GM18861 (cell line): ENCODE measurements around the gene ATXN3.

ENCODE experiments used
- ATAC-seq: cut with Tn5 transposase; IDR thresholded peaks from one replicate; pipeline ENCODE4 v1.9.1; 2021; ENCODE audit not compliant: unreplicated experiment

The ATXN3 gene

GRCh38 chr14:92106143-92106926 is at the start of gene ATXN3:
TSS of gene ATXN3 (minus strand) at chr14:92106582. CDS start at chr14:92106552, 30 bp downstream.
- ATAC-seq, result peak; percentile 70

GRCh38 chr14:92154283-92154942 is 48.0 kb upstream of the ATXN3 start:
- no peak for ATAC-seq

- no peak for ATAC-seq
Measured at GRCh38 chr14:92153581-92153980, 47.2 kb upstream of the ATXN3 start.

- ATAC-seq, result no peak
Measured at GRCh38 chr14:92144708-92145107, 38.3 kb upstream of the ATXN3 start.

- ATAC-seq, result no peak
Measured at GRCh38 chr14:92143962-92144361, 37.6 kb upstream of the ATXN3 start.

- no peak for ATAC-seq
Measured at GRCh38 chr14:92143309-92143708, 36.9 kb upstream of the ATXN3 start.

- no peak for ATAC-seq
Measured at GRCh38 chr14:92135269-92135668, 28.9 kb upstream of the ATXN3 start.

- ATAC-seq, result no peak
Measured at GRCh38 chr14:92134456-92134855, 28.1 kb upstream of the ATXN3 start.

- ATAC-seq, result no peak
Measured at GRCh38 chr14:92122761-92123160, 16.4 kb upstream of the ATXN3 start.

GRCh38 chr14:92122351-92122677 is 15.9 kb upstream of the ATXN3 start:
- no peak for ATAC-seq

GRCh38 chr14:92121670-92122350 is 15.4 kb upstream of the ATXN3 start, which contains the start of the genes CPSF2 and NDUFB1:
TSS of gene CPSF2 (plus strand) at chr14:92121969. CDS start at chr14:92130985, 9,016 bp downstream.
TSS of gene NDUFB1 (minus strand) at chr14:92121706. CDS start at chr14:92117637, 4,069 bp downstream.
- peak; percentile 70 for ATAC-seq

- no peak for ATAC-seq
Measured at GRCh38 chr14:92121207-92121669, 14.9 kb upstream of the ATXN3 start.

GRCh38 chr14:92109490-92109889 is 3.1 kb upstream of the ATXN3 start:
- no peak for ATAC-seq

GRCh38 chr14:92108345-92109254 is 2.2 kb upstream of the ATXN3 start:
- ATAC-seq, result no peak

- peak; percentile 2 for ATAC-seq
Measured at GRCh38 chr14:92105893-92106142, 564 bp downstream of the ATXN3 start.

- ATAC-seq, result no peak
Measured at GRCh38 chr14:92105073-92105892, 1.1 kb downstream of the ATXN3 start.

GRCh38 chr14:92103363-92103989 is 2.9 kb downstream of the ATXN3 start:
- no peak for ATAC-seq

- ATAC-seq, result no peak
Measured at GRCh38 chr14:92099802-92100201, 6.6 kb downstream of the ATXN3 start.

GRCh38 chr14:92093320-92093719 is 13.1 kb downstream of the ATXN3 start:
- ATAC-seq, result no peak

GRCh38 chr14:92088494-92088893 is 17.9 kb downstream of the ATXN3 start:
- no peak for ATAC-seq
